ENCODE measurements around the gene ELOA.

ELOA gene

GRCh38 chr1:23695667-23696066, 47.6 kb upstream of the ELOA start:
- no peak overlapping the region for H3K4me2 ChIP-seq (ENCODE audit: low read length, poor library complexity, severe bottlenecking)
- H2AFZ ChIP-seq (ENCODE audit: low read depth, low read length), result no peak overlapping the region
- H3K23ac ChIP-seq (ENCODE audit: low read length in 2 of 2), result peak overlapping the region in 1 of 2 experiments; percentile 56
- H3K27ac ChIP-seq (ENCODE audit: low read length, poor library complexity, severe bottlenecking), result no peak overlapping the region
- H3K4me1 ChIP-seq (ENCODE audit: control insufficient read depth, insufficient read depth, low read depth, low read length), result peaks cover 16% of the 10 kb centered on the region
- DNase-seq, result no peak
- peaks cover 38 to 85% of the 10 kb centered on the region in 2 experiments for H3K36me3 ChIP-seq (ENCODE audit: control insufficient read depth in 1 of 2, insufficient read depth in 2 of 2, low read depth in 1 of 2, low read length in 2 of 2)
- H3K9me3 ChIP-seq (ENCODE audit: control insufficient read depth, low read length), result no peaks in the 10 kb centered on the region
- peak overlapping the region; percentile 100 for H3K9ac ChIP-seq (ENCODE audit: low read length)
- H4K8ac ChIP-seq (ENCODE audit: low read length), result no peak overlapping the region
- no peak overlapping the region for H3K14ac ChIP-seq (ENCODE audit: low read length in 2 of 2)
- H3K4ac ChIP-seq (ENCODE audit: low read depth in 1 of 2, low read length in 2 of 2), result no peak overlapping the region
- no peak overlapping the region for H3K18ac ChIP-seq (ENCODE audit: low read depth in 1 of 2, low read length in 2 of 2)
- H3K4me3 ChIP-seq (ENCODE audit: insufficient read depth in 1 of 2, low read depth in 1 of 2, low read length in 2 of 2), result peak overlapping the region in 1 of 2 experiments; percentile 28
- H3K79me1 ChIP-seq (replicated peaks; ENCODE audit: low read length, poor library complexity, severe bottlenecking), result no peaks in the 10 kb centered on the region
- H2BK15ac ChIP-seq (ENCODE audit: low read depth, poor library complexity, severe bottlenecking), result no peak overlapping the region
- no peak overlapping the region for H2BK120ac ChIP-seq (ENCODE audit: low read depth, low read length)
- H2BK12ac ChIP-seq (ENCODE audit: low read length in 2 of 2), result peak overlapping the region in 1 of 2 experiments; percentile 17
- H2BK5ac ChIP-seq (ENCODE audit: low read depth, low read length, poor library complexity, severe bottlenecking), result no peak overlapping the region
- H2AK5ac ChIP-seq (ENCODE audit: low read length, severe bottlenecking), result no peak overlapping the region
- no peaks in the 10 kb centered on the region for H3K27me3 ChIP-seq (ENCODE audit: control insufficient read depth in 1 of 2, insufficient read depth in 1 of 2, low read length in 2 of 2)
- WGBS, result 97% methylated on average over 3 of the region's 3 CpGs
- H4K91ac ChIP-seq (ENCODE audit: low read length), result no peak overlapping the region

- no peak overlapping the region for H3K23ac ChIP-seq (ENCODE audit: low read length in 2 of 2)
- H3K18ac ChIP-seq (ENCODE audit: low read depth in 1 of 2, low read length in 2 of 2), result no peak overlapping the region
- H3K4me2 ChIP-seq (ENCODE audit: low read length, poor library complexity, severe bottlenecking), result no peak overlapping the region
- H3K4me3 ChIP-seq (ENCODE audit: insufficient read depth in 1 of 2, low read depth in 1 of 2, low read length in 2 of 2), result no peak overlapping the region
- H3K9ac ChIP-seq (ENCODE audit: low read length), result peak overlapping the region; percentile 100
- DNase-seq, result no peak
- no peak overlapping the region for H3K4ac ChIP-seq (ENCODE audit: low read depth in 1 of 2, low read length in 2 of 2)
- H2BK15ac ChIP-seq (ENCODE audit: low read depth, poor library complexity, severe bottlenecking), result no peak overlapping the region
- no peak overlapping the region for H2BK12ac ChIP-seq (ENCODE audit: low read length in 2 of 2)
- WGBS, result 80% methylated on average over 6 of the region's 6 CpGs
- H3K14ac ChIP-seq (ENCODE audit: low read length in 2 of 2), result no peak overlapping the region
- no peak overlapping the region for H2AK5ac ChIP-seq (ENCODE audit: low read length, severe bottlenecking)
- H2AFZ ChIP-seq (ENCODE audit: low read depth, low read length), result no peak overlapping the region
- no peak overlapping the region for H2BK120ac ChIP-seq (ENCODE audit: low read depth, low read length)
- no peak overlapping the region for H4K8ac ChIP-seq (ENCODE audit: low read length)
- H3K4me1 ChIP-seq (ENCODE audit: control insufficient read depth, insufficient read depth, low read depth, low read length), result peaks cover 17% of the 10 kb centered on the region
- no peaks in the 10 kb centered on the region for H3K9me3 ChIP-seq (ENCODE audit: control insufficient read depth, low read length)
- no peak overlapping the region for H4K91ac ChIP-seq (ENCODE audit: low read length)
- no peaks in the 10 kb centered on the region for H3K79me1 ChIP-seq (replicated peaks; ENCODE audit: low read length, poor library complexity, severe bottlenecking)
- H3K36me3 ChIP-seq (ENCODE audit: control insufficient read depth in 1 of 2, insufficient read depth in 2 of 2, low read depth in 1 of 2, low read length in 2 of 2), result peaks cover 44 to 93% of the 10 kb centered on the region in 2 experiments
- H3K27ac ChIP-seq (ENCODE audit: low read length, poor library complexity, severe bottlenecking), result no peak overlapping the region
- H2BK5ac ChIP-seq (ENCODE audit: low read depth, low read length, poor library complexity, severe bottlenecking), result no peak overlapping the region
- H3K27me3 ChIP-seq (ENCODE audit: control insufficient read depth in 1 of 2, insufficient read depth in 1 of 2, low read length in 2 of 2), result no peaks in the 10 kb centered on the region
These were observed 46.8 kb upstream of the ELOA start for GRCh38 chr1:23696335-23696989.

GRCh38 chr1:23698466-23698865, 44.8 kb upstream of the ELOA start:
- H4K91ac ChIP-seq (ENCODE audit: low read length), result no peak overlapping the region
- no peak overlapping the region for H3K4ac ChIP-seq (ENCODE audit: low read depth in 1 of 2, low read length in 2 of 2)
- no peak overlapping the region for H3K27ac ChIP-seq (ENCODE audit: low read length, poor library complexity, severe bottlenecking)
- H3K14ac ChIP-seq (ENCODE audit: low read length in 2 of 2), result no peak overlapping the region
- H3K36me3 ChIP-seq (ENCODE audit: control insufficient read depth in 1 of 2, insufficient read depth in 2 of 2, low read depth in 1 of 2, low read length in 2 of 2), result peaks cover 51 to 97% of the 10 kb centered on the region in 2 experiments
- no peak overlapping the region for H2AFZ ChIP-seq (ENCODE audit: low read depth, low read length)
- H3K27me3 ChIP-seq (ENCODE audit: control insufficient read depth in 1 of 2, insufficient read depth in 1 of 2, low read length in 2 of 2), result no peaks in the 10 kb centered on the region
- no peak overlapping the region for H3K18ac ChIP-seq (ENCODE audit: low read depth in 1 of 2, low read length in 2 of 2)
- no peak overlapping the region for H4K8ac ChIP-seq (ENCODE audit: low read length)
- H2BK15ac ChIP-seq (ENCODE audit: low read depth, poor library complexity, severe bottlenecking), result no peak overlapping the region
- H3K23ac ChIP-seq (ENCODE audit: low read length in 2 of 2), result no peak overlapping the region
- H3K4me1 ChIP-seq (ENCODE audit: control insufficient read depth, insufficient read depth, low read depth, low read length), result peaks cover 17% of the 10 kb centered on the region
- H3K79me1 ChIP-seq (replicated peaks; ENCODE audit: low read length, poor library complexity, severe bottlenecking), result no peaks in the 10 kb centered on the region
- H3K9ac ChIP-seq (ENCODE audit: low read length), result peak overlapping the region; percentile 4
- H2BK5ac ChIP-seq (ENCODE audit: low read depth, low read length, poor library complexity, severe bottlenecking), result no peak overlapping the region
- no peak overlapping the region for H2AK5ac ChIP-seq (ENCODE audit: low read length, severe bottlenecking)
- H2BK12ac ChIP-seq (ENCODE audit: low read length in 2 of 2), result no peak overlapping the region
- no peak overlapping the region for H3K4me2 ChIP-seq (ENCODE audit: low read length, poor library complexity, severe bottlenecking)
- no peak for DNase-seq
- H3K9me3 ChIP-seq (ENCODE audit: control insufficient read depth, low read length), result no peaks in the 10 kb centered on the region
- H3K4me3 ChIP-seq (ENCODE audit: insufficient read depth in 1 of 2, low read depth in 1 of 2, low read length in 2 of 2), result no peak overlapping the region
- 97% methylated on average over 5 of the region's 5 CpGs for WGBS
- no peak overlapping the region for H2BK120ac ChIP-seq (ENCODE audit: low read depth, low read length)

GRCh38 chr1:23699280-23700179, 43.7 kb upstream of the ELOA start:
- Histone ChIP-seq H2BK12ac (ENCODE audit: low read length in 2 of 2) (peak overlapping the region in 1 of 2 experiments; percentile 80), H4K8ac (ENCODE audit: low read length) (no peak overlapping the region), H3K9me3 (ENCODE audit: control insufficient read depth, low read length) (no peaks in the 10 kb centered on the region), H4K91ac (ENCODE audit: low read length) (no peak overlapping the region), H3K23ac (ENCODE audit: low read length in 2 of 2) (no peak overlapping the region), H3K4me2 (ENCODE audit: low read length, poor library complexity, severe bottlenecking) (no peak overlapping the region), H2AFZ (ENCODE audit: low read depth, low read length) (no peak overlapping the region), H3K27me3 (ENCODE audit: control insufficient read depth in 1 of 2, insufficient read depth in 1 of 2, low read length in 2 of 2) (no peaks in the 10 kb centered on the region), H2BK120ac (ENCODE audit: low read depth, low read length) (no peak overlapping the region), H3K4me3 (ENCODE audit: insufficient read depth in 1 of 2, low read depth in 1 of 2, low read length in 2 of 2) (no peak overlapping the region), H2AK5ac (ENCODE audit: low read length, severe bottlenecking) (no peak overlapping the region), H2BK15ac (ENCODE audit: low read depth, poor library complexity, severe bottlenecking) (no peak overlapping the region), H3K9ac (ENCODE audit: low read length) (no peak overlapping the region), H3K14ac (ENCODE audit: low read length in 2 of 2) (no peak overlapping the region), H3K27ac (ENCODE audit: low read length, poor library complexity, severe bottlenecking) (no peak overlapping the region), H3K4ac (ENCODE audit: low read depth in 1 of 2, low read length in 2 of 2) (no peak overlapping the region), H2BK5ac (ENCODE audit: low read depth, low read length, poor library complexity, severe bottlenecking) (no peak overlapping the region), H3K79me1 (replicated peaks; ENCODE audit: low read length, poor library complexity, severe bottlenecking) (no peaks in the 10 kb centered on the region), H3K18ac (ENCODE audit: low read depth in 1 of 2, low read length in 2 of 2) (no peak overlapping the region), H3K4me1 (ENCODE audit: control insufficient read depth, insufficient read depth, low read depth, low read length) (peaks cover 12% of the 10 kb centered on the region), H3K36me3 (ENCODE audit: control insufficient read depth in 1 of 2, insufficient read depth in 2 of 2, low read depth in 1 of 2, low read length in 2 of 2) (peaks cover 49 to 94% of the 10 kb centered on the region in 2 experiments)
- 95% methylated on average over 7 of the region's 7 CpGs for WGBS
- no peak for DNase-seq
